ENCODE results near the gene TMEM201.

DNA sequence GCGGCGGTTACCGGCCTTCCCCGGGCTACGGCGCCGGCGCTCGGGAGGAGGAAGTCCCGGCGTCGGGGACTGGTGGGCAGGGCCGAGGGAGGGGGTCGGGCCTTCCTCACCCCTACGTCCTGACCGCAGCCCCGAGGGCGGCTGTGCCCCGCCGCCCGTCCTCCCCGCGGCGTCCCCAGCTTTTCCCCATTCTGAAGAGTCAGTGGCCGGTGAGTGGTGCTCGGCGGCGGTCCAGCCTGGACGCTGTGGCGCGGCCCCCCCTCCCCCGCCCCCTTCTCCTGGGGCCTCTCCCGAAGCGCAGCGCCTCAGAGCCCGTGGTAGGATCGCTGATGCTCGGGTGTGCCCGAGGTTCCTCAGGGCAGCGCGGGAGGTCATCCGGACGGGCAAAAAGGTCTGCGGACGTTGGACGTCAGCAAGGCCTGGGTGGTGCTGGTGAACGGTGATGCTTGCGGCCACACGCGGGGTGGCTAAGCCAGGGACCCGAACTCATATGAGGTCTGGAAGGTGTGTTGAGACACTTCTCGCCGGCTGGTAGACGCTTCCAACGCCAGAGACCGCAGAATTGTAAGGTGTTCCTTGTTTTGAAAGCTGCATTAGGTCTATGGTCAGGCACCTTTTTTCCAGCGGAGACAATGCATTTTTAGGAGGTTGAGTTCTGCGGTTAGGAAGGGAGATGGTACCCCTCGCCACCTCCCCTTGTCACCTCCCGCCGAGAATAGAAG lies 48.7 kb upstream of the TMEM201 start:
- TF ChIP-seq, protein P1, sequence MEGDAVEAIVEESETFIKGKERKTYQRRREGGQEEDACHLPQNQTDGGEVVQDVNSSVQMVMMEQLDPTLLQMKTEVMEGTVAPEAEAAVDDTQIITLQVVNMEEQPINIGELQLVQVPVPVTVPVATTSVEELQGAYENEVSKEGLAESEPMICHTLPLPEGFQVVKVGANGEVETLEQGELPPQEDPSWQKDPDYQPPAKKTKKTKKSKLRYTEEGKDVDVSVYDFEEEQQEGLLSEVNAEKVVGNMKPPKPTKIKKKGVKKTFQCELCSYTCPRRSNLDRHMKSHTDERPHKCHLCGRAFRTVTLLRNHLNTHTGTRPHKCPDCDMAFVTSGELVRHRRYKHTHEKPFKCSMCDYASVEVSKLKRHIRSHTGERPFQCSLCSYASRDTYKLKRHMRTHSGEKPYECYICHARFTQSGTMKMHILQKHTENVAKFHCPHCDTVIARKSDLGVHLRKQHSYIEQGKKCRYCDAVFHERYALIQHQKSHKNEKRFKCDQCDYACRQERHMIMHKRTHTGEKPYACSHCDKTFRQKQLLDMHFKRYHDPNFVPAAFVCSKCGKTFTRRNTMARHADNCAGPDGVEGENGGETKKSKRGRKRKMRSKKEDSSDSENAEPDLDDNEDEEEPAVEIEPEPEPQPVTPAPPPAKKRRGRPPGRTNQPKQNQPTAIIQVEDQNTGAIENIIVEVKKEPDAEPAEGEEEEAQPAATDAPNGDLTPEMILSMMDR (IDR thresholded peaks at IDR 0.05; ENCODE audit: low read depth, low read length, poor library complexity, severe bottlenecking), result no peak
- TF ChIP-seq EZH2phosphoT487 (IDR thresholded peaks at IDR 0.05; ENCODE audit: borderline replicate concordance, low read length), result no peak

Measured in DOHH2 (cell line).